Measurements from ENCODE around the gene FAM135A.
A peak's percentile ranks its signal among the peaks of the same experiment; 100 is the strongest.
"Not testable (repeated sequence)": the region's sequence is repeated elsewhere in the genome, so short reads cannot be mapped to it uniquely, and the experiment has no call there.

FAM135A gene

DNA sequence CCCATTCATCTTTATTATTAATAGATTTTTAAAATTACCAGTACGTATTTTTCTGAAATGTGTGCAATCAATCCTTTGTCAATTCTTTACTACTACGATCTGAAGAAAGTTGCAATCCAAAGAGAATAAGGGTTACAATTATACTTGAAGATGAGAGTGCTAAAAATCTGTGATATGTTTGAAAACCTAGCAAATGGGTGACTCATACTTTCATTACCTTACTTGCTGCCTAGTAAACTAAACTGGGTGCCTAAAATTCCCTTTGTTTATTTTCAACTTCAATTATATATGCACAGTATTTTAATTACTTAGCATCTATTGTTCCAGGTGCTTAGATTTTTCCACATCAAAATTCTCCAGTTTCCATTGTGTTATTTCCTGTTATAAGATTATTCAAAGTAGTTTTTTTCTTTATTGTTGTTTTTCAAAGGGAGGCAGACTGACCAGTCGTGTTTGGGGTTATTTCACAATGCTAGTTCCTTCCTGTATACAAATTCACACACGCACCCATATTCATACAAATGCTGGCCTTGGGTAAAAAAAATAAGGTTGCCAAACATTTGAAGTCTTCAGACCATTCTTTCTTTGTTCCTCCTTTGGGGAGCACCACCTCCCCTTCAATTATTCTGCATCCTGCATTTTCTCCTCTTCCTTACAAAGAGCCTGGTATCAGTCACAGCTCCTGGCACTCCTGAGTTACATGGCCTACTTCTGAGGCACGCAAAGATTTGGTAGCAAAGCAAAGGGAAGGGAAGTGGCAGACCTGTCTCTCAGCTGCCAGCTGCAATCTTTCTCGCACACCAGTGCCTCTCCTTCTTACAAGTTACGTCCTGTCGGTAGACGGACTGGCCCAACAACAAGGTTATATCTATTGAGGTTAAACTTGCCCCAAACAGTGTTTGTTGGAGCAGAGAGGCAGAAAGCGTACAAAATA, 16.2 kb upstream of the FAM135A start:
- peak; percentile 47 for DNase-seq (ENCODE audit: low spot score)

DNA sequence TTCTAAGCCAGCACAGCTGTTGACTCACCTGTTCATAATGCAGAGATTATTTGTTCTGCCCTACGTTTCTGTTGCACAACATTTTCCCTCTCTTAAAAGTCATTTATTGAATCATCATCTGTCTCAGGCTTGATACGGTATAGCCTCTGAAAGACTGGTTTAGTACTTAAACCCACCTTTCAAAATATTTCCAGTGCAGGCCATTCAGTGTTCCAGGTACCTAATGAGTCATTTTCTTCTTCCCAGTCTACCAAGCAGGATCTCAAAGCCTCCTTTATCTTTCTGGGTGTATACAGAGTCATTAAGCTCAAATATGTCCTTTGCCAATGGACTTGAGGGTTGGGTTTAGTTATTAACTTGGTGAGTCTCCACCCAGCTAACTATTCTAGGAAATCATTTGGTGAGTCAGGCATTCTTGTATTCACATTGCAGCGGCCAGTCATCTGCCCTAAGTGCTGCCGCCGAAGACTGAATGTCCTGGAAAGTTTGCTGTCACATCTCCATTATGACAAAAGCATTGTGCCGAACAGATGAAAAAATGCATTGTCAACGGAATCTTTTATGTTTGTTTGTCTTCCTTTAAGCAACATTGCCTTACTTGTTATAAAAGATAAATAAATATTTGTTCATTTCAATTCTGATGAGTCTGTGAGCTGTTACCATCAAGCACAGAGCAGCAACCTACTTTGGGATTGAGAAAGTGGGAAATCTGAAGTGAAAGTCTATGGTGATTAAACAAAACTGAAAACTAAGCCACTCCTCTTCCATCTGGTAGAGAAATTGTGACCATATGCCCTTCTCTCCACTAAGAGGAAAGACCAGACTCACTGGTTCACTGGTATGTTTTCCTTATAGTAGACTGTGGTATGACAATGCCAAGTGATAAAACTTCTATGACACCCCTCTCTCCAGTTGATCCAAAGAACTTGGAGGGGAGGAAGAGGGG, 14.3 kb upstream of the FAM135A start:
- peak; percentile 90 for DNase-seq (ENCODE audit: low spot score)

DNA sequence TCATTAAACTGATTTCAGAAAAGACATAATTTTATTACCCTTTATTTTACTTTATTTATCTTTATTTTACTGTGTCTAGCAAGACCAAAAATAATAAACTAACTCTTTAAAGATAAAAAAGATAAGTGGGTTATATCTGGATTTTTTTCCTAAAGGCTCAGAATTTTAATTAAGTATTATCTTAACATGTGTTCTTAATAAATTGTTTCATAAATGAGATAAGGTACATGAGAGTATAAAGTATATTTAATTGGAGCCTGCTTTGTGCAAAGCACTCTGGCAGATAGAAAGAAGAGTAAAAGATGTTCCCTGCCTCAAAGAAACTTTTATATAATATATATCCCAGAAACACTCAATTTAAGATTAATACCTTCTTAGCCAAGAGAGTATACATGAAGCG, 8.7 kb upstream of the FAM135A start:
- DNase-seq (ENCODE audit: low spot score) = no peak

DNA sequence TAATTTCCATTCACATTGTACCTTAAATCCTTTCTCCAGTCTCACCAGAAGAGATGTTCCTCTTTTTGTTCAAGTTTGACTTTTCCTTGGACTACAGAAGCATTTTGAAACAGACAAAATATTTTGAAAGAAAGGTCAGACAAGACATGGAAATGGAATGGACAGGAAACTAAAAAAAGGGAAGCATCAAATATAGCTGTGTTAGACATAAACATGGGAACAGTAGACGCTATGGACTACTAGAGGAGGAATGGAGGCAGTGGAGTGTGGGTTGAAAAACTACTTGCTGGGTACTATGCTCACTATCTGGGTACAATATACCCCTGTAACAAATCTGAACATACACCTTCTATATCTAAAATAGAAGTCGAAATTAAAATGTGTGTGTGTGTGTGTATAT, 4.1 kb upstream of the FAM135A start:
- DNase-seq (ENCODE audit: low spot score) = no peak

DNA sequence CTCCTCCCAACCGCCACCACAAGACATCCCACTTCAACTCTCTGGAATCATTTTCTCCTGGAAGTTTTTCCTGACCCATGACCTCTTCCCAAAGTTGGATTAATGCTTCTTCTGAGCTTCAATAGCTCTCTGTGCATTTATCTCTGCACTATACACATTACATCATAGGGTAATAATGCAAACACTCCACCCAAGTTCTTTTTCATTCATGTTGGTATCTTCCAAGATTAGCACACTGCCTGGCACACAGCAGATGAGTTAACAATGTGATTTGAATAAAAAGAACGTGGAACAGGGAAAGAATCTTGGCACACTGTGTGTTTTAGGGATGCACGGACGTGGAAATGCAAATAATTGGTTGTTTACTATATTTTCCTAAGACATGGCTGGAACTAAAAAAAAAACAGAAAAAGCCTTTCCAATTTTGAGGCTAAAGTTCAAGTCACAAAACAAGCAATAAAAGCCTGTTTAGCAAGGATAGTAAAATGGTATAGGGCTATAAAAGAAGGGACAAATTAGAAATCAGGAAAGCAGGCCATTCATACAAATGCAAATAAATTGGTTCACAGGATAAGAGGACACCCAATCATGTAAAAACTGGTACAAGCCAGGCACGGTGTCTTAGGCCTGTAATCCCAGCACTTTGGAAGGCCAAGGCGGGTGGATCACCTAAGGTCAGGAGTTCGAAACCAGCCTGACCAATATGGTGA, 1.6 kb upstream of the FAM135A start:
- no peak for DNase-seq (ENCODE audit: low spot score)

DNA sequence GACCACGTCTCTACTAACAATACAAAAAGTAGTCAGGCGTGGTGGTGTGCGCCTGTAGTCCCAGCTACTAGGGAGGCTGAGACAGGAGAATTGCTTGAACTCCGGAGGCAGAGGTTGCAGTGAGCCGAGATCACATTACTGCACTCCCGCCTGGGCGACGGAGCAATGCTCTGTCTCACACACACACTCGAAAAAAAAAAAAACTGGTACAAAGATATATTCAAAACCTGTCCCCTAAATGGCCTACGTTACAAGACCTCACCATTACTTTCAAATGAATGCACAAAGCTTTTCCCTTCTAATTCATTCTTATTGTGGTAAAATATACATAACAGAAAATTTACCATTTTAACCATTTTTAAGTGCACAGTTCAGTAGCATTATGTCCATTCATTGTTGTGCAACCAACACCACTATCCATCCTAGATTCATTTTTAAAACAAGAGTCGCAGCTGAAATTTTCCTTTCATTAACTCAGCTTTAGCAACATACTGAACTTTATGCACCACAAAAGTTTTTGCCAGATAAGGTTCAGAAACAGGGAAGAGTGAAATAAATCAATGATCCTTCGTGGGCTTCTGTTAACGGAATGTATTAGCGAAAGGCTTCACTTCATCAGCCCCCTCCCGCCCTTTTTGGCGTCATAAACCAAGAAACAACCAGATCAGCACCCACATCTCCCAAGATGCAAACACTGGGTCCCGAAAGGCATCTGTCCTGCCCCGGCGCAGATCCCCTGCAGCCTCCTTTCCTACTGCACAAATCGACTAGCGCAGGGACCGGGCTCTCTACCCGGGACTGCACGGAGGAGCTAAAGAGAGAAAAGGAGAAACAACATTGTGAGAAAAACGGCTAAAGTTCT, 825 bp upstream of the FAM135A start:
- no peak for DNase-seq (ENCODE audit: low spot score)

DNA sequence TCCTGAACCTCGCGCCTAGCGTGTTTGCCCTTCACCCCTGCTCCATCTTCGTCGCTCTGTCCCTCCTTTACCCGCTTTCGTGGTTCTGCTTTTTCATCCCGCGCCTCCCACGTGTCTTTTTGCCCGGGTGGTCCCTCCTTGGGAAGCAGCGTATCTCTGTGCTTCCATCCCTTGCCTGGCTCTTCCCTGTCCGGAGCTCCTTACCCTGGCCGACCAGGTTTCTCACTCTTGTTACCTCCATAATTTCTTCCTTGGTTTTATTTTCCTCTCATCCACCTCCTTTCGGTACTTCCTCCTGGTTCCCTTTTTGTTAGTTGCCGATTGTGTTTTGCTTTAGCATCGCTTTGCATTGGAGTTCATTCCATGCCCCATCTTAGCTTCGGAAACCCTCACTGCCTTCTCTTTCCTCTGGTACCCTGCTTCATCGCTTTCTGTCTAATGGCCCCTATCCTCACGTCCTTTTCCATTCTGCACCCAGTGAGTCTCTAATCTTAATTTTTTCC, 735 bp downstream of the FAM135A start:
- peak; percentile 8 for DNase-seq (ENCODE audit: low spot score)

DNA sequence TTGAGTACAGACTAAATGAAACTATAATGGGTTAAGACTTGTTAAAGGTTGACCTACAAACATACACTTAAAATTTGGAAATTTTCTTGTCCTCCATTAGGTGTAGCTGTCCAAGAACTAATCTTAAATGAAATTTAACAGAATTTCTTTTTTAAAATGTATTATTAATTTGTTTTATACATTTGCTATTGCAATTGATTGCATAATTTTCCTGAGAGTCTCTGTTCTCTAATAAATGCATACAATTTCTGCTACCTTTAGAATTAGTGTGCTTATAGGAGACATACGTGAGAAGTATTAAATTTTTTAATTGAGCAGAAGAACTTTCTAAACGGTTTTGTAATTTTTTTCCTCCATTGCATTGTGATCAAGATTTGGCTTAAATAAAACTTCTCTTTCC, 1.5 kb downstream of the FAM135A start:
- DNase-seq (ENCODE audit: low spot score) = no peak

DNA sequence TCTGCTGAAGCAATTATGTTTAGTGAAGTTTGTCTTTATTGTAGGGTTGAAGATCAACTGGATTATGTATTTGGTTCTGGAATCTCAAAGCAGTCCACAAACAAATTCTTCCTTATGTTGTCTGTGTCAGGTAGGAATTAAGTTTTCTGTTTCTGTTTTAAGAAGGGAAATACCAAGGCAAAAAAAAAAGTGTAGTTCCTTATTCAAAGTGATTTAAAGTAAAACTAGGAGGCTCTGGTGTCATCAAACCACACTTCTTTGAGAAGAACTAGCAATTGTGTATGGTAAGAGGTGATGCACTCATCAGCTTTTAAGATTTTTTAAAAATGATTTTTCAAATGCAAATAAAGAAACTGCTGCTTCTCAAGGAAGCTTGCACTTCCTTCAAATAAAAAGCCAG, 1.9 kb downstream of the FAM135A start:
- no peak for DNase-seq (ENCODE audit: low spot score)

DNA sequence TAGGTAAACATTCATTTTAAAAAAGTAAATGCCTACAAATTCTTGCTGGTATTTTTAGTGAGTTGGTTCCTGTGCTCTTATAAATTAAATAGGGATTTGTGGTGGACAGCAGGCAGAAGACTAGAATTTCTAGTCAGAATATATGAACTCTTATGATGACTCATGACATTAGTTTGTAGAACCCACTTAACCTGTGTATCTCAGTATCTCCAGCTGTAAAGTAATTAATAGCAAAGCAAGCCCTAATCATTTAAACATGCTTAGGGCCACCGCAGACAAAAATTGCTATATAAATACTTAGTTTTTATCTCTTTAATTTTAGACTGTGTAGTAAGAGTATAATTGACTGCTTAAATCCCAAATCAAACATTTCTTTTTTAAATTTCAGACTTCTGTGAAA, 2.4 kb downstream of the FAM135A start:
- no peak for DNase-seq (ENCODE audit: low spot score)

DNA sequence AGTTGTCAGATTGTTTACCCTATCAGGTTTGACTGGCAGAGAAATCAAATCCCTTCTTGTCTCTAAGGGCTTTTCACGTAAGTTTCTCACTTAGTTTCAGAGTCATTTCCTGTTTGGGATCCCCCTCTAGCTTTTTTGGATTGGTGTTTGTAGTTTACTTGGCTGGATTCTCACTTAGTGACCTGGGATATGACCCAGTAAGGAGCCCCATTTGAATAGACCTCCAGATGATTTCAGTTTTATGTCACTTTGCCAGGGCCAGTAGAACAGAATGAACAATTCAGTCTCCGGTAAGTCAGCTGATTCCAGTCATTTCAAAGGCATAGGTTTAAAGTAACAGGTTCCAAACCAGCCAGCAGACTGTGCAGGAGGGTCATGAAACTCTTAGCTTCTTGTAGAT, 8.2 kb downstream of the FAM135A start:
- no peak for DNase-seq (ENCODE audit: low spot score)

DNA sequence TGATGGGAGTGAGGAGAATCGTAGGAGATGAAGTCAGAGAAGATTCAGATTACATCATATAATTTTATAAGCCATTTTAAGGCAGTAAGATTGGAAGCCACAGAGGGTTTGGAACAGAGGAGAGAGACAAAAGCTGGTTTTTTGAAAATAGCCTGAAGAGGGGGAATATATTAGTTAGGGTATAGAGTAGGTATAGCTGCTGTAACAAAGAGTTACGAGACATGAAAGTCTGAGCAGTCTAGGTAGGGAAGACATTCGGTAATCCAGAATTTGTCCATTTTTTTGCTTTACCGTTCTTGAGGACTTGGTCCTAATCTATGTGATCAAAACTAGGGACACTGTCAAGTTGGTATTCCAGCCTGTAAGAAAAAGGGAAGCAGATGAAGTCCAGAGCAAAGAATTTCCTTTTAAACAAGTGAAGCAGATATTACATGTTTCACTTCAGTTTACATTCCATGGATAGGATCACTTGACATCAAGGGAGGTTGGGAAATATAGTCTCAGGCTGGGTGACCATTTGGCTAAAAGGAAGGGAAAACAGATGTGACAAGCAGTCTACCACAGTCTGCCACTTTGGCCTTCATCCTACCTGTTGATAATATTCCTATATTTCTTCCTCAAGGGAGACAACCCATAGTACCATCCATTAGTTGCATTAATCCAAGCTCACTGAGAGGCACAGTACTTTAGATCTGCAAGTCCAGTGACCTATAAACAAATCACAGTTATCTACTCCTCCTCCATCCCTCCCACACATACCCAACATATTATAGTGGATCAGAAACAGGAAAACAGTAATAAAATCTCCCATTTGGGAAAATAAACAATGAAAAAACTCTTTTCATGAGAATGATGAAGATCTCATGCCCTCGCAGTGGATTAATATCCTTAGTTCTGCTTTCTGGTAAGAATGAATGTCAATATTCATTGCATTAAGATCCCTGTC, 10.2 kb downstream of the FAM135A start:
- no peak for DNase-seq (ENCODE audit: low spot score)

DNA sequence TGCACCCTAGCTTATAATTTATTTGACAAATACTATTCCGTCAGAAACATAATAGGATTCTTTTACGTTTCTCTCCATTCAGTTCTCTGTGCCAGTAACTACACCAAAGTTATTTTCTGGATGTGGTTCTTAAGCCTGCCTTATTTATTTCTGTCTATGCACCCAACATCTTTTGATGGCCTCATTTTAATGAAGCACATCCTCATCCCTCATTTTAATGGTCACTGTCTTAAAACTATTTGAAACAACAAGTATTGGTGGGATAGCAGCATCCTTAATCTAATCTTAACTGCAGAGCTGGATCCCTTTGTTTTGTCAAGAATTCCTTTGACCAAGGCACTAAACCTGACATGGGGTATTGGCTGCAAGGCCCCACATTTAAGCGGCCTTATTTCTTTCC, 11.0 kb downstream of the FAM135A start:
- no peak for DNase-seq (ENCODE audit: low spot score)

DNA sequence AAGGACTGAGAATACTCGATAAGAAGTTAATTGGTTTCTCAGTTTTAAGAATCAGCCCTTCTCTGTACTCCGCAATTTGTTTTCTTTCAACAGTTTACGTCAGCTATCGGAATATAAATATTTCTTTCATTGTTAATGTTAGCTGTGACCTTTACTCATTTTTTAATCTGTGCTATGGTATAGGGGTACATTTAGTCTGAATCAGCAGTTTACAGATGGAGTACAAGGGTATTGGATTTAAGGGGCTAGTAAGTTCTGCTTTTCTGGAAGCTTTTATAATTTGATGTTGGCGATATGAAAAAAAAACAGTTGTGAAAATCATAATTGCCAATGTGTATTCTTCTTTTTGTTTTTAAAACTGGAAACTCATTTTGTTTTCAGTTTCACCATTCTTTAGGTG, 23.0 kb downstream of the FAM135A start:
- DNase-seq (ENCODE audit: low spot score) = no peak

DNA sequence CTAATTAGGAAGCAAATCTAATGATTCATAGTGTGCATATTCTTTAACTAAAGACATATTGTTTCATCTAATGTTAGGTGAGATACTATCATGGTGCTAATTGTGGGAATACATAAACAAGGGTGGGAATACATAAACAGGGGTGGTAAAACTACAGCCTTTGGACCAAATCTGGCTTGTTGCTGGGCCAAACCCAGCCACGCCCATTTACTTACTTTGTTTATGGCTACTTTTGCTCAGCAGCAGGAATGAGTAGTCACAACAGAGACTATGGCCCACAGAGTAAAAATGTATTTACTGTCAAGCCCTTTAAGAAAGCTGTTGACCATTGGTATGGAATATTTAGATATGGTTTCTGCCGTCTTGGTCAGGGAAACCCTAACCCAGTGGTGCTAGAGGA, 31.7 kb downstream of the FAM135A start:
- no peak for DNase-seq (ENCODE audit: low spot score)

DNA sequence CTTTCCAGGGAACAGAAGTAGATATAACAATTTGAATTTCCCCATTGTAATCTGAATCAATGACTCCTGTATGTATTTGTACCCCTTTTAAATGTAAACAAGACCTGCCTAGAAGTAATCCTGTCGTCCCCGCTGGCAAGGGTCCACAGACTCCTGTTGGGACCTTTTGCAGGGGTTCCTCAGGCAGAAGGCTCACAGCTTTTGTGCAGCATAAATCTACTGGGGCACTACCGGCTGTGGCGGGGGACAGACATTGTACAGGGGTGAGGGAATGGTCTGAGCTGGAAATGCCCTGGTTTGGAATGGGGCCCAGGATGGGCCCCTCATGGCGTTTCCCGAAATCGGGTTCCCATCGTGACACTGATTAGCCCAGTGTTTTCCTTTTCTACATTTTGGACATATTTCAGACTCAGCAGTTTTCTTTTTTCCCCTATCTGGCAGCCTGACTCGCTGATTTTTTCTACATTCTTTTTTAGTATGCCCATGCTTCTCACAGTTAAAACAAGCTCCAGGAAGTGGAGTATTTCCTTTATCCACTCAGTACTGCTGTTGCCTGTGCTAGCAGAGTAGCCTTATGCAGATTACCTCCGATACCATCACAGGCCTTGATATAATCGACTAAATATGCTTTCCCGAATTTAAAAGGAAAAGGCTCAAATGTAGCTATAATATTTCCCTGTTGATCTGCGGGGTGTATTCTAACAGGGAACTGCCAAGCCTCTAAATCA, 34.2 kb downstream of the FAM135A start:
- not testable (repeated sequence) for DNase-seq (ENCODE audit: low spot score)

DNA sequence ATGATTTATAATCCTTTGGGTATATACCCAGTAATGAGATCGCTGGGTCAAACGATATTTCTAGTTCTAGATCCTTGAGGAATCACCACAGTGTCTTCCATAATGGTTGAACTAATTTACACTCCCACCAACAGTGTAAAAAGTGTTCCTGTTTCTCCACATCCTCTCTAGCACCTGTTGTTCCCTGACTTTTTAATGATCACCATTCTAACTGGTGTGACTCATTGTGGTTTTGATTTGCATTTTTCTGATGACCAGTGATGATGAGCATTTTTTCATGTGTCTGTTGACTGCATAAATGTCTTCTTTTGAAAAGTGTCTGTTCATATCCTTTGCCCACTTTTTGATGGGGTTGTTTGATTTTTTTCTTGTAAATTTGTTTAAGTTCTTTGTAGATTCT, 40.6 kb downstream of the FAM135A start:
- DNase-seq (ENCODE audit: low spot score) = not testable (repeated sequence)

DNA sequence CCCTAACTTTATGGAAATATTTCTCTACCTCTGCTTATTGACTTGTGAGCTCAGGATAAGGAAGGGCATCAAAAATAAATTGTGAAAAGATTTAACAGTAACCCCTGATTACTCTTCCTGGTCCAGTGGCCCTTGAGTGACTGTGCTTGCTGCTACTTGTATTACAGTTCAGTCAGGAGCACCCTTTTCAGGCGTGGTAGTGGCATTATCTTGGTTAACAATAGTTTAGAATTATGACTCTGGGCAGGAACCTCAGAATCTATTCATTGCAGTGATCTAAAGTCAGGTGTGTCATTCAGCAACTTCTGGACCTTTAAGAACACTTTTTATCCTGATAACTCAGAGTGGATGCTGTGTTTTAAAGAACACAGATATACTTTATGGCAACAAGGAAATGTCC, 43.4 kb downstream of the FAM135A start:
- DNase-seq (ENCODE audit: low spot score) = no peak

DNA sequence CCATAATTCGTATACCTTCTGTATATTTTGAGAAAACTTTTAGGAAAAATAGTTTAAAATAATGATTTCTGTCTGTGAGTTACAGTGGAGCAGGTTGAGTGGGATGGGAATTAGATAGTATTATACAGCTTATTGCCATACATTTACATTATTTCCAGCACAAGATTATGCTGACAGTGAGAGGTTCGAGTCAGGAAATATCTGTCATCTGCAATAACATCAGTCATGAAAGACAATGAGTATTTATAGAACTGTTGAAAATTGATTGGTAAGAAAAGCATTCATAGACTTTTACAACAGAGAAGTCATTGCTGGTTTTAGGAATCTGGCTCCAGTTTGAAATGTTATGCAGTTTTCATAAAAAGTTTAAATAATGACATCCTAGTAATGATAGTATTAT, 45.9 kb downstream of the FAM135A start:
- DNase-seq (ENCODE audit: low spot score) = no peak

Measured in kidney capillary endothelial cell (primary cell).